HG03045 (cell line): Measurements from ENCODE around the gene CFAP46.
"Not testable (repeated sequence)": the region's sequence is repeated elsewhere in the genome, so short reads cannot be mapped to it uniquely, and the experiment has no call there.

Experiments used
- ATAC-seq: cut with Tn5 transposase; IDR thresholded peaks from one replicate; pipeline ENCODE4 v1.9.1; 2021; ENCODE audit warnings: mild to moderate bottlenecking, moderate library complexity; ENCODE audit not compliant: unreplicated experiment

CFAP46 gene

DNA sequence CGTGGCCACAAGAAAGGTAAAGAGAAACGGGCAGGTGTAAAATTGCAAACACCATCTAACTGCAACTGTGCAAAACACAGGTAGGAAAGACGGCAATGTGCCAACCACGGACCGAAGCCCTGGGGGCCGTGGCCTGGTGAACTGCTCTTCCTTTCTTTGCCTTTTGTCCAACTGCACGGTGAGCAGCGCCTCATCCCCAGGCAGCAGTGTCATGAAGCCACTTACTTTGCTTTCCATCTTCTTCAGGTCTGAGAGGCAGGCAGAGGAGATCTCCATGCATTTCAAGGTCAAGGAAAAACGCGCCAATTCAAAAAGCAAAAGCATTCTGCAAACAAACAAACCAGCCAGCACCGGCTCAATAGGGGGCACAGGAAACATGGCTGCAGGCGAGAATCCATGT, 12.9 kb downstream of the CFAP46 start:
- ATAC-seq: no peak

DNA sequence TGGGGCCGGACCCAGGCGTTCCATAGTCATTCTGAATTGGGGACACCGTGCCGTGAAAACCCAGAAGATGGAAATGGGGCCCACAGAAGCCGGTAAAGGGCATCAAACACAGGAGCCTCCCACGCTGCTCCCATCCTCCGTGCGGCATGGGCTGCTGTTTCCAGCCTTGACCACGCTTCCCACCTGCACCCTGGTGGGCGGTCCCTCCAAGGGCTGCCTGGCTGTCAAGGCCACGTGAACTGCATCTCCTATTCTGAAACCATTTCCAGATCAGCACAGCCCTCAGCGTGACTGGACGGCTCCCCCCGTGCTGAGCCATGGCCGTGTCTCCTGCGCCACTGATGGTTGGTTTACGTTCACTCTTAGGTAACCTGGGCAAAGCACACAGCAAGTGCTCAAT, 14.1 kb downstream of the CFAP46 start:
- ATAC-seq: no peak

DNA sequence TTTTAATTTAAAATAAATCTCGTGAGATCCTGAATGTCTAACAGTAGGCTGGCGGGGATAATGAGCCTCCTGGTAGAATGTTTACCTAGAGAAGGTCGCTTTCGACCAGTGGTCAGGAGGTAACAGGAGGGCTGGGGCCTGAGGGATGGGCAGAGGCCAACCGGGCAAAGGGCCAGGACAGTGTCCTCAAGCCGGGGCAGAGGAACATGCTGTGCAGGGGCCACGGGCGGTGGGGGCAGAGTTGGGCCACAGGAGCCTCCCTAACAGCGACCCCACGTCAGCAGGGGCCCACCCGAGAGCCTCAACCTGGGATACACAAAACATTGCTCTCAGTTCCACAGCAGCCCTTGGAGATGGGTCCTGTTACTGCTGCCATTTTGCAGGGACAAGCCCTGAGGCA, 14.5 kb downstream of the CFAP46 start:
- ATAC-seq: no peak

DNA sequence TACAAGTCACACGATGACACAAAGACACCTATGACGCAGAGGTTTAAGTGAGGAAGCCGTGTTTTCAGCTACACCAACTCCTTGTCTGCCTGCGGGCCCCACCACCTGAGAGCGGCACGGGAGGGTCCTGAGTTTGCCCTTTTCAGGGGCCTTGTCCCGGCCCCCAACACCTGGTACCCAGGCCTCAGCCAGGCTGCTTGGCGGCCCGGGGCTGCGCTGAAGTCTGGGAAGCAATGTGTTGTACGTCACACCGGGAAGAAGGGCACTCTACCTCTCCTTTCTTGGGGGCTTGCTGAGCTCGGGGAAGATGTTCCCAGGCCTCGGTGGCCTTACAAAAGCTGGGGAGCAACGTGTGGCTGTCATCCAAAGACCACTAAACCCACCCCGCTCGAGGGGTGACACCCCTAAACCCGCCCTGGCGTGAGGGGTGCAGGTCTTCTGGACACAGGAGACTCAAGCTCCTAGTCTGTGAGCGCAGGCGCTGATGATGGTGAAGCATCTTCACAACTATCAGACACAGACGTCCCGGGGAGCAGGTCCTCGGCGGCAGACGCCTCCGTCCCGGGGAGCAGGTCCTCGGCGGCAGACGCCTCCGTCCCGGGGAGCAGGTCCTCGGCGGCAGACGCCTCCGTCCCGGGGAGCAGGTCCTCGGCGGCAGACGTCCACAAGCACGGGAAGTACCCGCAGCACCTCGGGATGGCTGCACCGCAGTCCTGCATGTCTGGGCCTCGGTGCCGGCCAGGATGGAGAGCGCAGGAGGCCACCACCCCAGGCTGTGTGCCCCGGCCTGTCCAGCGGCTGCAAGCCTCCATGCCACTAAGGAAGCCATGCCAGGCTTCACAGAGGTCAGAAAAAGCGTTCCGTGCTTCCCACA, 15.4 kb downstream of the CFAP46 start:
- ATAC-seq: no peak

DNA sequence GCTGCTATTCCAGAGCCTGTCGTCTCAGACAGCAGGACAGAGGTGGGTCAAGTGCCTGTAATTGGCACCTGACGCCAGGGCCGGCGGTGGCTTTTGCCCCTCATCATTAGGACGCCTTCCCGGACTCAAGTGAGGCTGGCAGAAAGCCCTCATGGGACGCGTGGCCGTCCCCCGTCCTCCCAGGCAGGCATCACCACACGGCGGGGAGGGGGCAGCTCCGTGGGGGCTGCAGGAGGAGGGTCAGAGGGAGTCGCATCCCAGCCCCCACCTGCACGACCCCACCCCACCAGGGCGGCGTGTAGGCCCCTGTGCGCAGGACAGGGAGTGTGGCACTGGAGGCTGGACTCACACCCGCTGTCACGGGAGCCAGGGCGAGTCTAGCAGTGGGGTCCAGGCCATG, 16.3 kb downstream of the CFAP46 start:
- ATAC-seq: no peak

DNA sequence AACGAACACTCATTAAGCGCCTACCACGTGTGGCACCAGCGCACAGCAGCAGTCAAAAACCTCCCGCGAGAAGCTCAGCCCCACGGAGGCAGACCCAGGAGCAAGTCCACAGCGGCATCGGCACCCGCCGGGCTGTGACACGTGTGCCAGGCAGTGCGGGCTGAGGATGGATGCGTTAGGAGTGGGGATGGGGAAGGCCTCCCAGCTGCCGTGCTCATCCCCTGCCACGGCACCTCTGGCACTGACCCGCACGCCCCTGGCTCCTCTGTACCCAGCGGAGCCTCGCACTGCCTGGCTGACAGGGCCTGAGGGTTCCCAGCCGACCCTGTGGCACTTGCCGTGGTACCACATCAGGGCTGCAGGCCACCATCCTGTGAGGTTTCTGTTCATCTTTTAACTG, 16.8 kb downstream of the CFAP46 start:
- no peak for ATAC-seq

DNA sequence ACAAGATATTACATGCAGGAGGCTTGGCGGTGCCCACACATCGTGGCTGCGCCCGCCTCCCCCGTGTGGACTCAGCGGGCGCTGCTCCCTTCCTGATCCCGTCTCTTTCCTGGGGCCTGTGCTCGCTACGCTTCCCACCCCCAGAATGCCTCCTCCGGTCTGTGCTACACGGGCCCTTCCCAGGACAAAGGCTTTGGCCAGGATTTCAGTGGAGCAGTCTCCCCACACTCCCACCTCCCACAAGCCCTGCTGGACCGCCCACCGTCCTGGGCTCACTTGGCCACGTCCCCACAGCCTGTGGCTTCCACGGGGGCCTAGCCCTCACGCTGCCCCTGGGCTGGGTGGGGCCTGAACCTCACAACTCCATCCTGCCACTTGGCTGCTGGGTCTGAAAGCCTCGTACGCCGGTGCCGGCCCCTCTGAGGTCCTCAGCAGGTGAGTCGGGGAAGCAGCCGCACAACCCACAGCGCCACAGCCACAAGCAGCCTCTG, 17.3 kb downstream of the CFAP46 start:
- ATAC-seq: no peak

DNA sequence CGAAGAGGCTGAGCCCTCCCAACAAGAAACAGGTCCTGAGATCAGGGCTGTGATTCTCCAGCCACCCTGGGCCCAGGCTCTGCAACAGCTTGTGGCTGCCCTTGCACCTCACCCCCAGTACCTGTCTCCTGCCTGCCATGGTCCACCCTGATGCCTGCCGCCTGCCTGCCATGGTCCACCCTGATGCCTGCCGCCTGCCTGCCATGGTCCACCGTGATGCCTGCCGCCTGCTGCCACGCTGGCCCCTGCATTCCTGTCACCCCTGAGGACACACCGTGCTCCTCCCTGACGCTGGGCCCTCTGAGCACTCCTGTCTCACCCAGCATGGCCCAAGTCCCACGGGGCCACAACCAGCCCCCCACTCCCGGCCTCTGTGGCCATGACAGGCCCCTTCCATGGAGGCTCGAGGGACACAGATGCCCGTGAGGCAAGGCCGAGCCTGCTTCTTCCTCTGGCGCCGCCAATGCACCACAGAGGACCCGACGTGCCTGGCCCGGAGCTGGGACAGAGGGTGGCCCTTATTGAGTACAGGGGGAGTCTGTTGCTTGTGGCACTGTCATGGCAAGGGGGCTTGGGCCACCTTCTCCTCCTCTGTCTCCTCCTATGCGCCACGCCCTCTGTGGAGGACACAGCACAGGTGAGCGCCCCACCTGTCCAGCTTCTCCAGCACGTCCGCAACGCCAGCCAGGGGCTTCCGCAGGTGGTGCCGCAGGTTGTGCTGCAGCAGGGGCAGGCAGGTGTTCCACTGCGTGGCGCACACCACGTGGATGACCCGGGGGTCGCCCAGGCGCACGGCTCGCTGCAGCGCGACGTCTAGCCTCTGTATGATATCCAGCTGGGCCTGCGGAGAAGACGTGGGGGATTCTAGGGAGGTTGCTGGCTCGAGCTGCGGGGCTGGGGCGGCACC, 18.1 kb downstream of the CFAP46 start:
- ATAC-seq: no peak

DNA sequence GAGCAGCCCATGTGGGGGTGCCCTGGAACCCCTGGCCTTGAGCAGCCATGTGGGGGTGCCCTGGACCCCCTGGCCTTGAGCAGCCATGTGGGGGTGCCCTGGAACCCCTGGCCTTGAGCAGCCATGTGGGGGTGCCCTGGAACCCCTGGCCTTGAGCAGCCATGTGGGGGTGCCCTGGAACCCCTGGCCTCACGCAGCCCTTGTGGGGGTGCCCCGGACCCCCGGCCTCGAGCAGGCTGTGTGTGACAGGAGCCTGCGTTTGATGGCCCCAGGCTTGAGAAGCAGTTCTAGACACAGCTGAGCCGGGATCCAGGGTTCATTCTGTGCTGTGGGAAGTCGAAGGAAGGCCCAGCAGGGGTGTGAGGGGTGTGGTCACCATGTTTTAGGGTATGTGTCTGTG, 19.0 kb downstream of the CFAP46 start:
- not testable (repeated sequence) for ATAC-seq

DNA sequence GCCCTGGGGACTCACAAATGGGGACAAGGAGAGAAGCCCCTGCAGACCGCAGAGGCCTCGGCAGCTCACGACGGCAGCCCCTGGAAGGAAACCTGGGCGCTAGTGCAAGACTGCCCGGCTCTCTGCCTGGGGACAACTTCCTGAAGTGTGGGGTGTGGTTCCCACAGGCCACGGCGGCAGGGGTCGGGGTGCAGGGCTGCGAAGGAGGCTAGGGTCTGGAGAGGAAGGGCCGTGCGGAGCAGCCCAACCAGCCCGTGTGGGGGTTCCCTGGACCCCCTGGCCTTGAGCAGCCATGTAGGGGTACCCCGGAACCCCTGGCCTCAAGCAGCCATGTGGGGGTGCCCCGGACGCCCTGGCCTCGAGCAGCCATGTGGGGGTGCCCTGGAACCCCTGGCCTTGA, 19.5 kb downstream of the CFAP46 start:
- ATAC-seq: no peak

DNA sequence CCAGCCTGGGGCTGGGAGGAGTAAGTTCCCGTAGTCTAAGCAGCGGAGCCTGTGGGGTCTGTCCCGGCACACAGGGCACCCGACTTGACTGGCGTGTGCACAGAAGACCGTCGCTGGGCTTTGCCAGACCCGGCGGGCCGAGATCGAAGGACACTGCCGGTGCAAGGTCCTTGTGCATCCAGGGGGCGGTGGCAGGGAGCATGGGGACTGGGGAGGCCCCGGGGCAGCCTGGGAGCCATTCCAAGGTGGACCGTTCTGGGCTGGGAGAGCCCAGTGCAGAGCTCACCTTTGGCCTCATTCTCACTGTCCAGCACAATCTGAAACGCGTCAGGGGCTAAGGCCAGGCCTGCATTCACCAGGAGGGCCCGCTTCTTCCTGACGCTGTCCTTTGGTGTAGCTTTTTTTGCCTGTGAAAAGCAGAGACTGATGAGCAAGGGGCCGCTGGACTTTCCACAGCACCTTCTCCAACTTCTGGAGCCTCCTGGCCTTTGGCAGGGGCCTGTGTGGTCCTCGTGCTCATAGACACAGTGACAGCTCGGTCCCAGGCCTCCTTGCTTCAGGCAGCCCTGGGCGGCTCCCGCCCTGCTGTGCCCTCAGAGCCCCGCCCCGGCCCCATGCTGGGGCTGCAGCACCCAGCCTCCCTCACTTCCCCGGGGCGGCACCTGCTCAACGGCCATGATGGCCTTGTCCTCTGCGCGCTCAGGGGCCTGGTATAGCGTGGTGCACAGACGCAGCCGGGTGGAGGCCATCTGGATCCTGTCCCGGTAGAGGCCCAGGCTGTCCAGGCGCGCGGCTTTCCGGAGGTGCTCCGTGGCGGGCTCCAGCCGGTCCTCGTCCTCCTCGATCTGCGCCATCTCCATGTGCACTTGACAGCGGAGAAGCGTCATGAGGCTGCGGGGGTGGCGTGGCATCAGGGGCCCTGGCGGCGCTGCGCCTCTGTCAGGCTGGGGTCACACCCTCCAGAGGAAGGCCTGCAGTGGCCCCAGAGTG, 20.3 kb downstream of the CFAP46 start:
- ATAC-seq: no peak

DNA sequence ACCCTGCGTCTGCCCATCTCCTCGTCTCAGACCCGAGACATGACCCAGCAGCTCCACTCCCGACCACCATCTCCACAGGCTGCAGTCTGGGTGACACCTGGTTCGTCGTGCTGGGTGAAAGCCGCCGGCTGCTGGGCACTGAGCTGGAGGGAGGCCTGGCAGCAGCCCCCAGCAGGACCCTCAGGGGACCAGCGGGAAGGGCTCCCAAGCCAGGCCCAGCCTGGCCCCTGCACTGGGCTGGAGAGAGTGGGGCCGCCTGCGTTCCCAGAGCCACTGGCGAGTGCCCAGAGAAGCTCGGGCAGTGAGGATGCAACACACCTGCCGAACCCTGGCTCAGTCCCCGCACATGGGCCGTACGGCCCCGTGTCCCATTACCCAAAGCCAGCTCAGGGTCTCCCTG, 21.3 kb downstream of the CFAP46 start:
- no peak for ATAC-seq

DNA sequence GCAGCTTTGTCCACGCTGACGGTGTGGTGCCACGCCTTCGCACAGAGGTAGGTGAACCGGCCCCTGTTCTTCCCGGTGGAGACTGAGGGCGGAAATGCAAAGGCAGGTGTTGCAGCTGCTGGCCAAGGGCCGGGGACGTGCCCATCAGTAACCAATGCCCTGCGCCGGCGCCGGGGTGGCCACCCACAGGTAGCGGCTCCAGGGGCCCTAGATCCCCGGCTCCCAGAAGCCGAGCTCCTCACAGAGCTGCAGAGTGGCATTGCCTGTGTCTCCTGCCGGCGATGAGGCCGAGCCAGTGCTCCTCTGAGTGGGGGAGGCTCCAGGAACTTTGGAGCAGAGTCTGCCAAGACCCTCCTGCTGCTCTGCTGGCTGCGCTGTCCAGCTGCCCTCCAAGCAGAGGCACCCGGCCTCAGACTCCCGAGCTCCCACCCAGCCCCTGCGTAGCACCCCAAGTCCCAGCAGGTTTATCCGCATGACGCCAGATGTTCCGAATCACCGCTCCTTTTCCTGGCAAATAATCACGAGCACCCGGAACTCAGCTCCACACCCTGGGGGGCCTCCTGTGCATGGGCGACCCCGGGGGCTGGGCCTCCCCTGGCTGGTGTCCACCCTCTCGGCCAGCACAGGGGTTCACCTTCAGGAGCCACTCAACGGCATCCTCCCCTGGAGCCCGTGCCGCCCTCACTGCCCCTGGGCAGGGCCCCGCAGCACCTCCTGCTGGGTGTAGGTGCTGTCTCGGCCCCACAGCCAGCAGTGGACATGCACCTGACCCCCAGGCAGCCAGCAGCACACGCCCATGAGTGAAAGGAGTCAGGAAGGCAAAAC, 22.1 kb downstream of the CFAP46 start:
- no peak for ATAC-seq

DNA sequence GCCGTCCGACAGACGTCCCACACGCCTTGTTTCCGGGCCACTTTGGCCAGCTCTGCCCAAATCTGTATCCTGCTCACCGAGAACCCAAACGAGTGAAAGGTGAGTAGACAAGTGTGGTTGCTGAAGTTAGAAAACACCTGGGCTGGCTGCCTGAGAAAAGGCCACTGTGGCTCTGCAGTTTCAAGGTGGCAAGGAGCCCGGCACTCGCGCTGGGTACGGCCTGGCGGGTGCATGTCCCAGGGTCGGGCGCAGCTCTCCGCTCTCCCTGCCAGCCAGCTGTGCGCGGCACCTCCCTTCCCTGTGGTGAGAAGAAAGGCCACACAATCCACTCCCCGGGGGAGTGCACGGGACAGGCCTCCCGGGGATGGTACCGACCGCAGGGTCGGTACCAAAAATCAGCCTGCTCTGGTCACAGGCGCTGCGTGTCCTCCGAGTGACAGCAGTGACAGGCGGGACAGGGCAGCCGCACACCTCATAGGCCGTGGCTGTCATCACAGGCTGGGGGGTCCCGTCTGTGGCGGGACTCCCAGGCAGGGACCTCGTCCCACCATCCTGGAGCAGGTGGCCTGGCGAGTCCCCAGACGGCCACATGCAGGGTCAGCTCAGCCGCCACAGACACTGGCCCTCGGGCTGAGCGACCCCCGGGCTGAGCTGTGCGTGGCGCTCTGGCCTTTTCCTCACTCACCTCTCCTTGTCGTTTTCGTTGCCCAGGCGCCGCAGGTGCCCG, 22.8 kb downstream of the CFAP46 start:
- no peak for ATAC-seq

DNA sequence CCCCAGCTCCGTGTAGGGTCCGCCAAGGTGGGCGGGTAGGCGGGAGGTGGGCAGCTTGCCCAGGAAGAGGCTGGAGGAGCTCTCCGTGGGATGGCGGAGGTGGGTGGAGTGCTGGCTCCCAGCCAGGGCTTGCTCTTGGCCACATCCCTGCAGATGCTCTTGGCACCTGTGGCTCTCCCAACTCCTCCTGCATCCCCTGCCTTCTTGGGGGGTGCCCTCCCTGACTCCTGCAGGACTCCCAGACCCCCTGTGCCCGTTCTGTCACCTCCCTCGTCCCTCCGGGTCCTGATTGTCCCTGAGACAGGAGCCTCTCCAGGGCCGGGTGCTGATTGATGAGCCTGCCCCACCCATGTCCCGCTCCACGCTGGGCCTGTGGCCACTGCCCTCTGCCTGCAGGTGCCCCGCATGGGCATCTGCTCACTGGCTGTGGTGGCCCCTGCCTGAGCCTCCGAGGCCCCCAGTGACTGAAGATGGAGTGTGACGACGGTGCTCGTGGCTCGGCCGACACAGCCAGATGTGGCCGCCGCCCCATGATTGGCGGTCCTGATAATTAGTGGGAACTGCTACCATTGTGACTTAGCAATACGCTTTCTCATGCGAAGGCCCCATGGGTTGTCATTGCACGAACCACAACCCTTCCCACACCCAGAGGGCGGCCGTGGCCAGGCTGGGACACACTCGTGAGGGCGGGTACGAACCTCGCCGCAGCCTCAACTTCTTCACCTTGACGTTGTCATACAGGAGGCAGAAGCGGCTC, 23.6 kb downstream of the CFAP46 start:
- no peak for ATAC-seq

DNA sequence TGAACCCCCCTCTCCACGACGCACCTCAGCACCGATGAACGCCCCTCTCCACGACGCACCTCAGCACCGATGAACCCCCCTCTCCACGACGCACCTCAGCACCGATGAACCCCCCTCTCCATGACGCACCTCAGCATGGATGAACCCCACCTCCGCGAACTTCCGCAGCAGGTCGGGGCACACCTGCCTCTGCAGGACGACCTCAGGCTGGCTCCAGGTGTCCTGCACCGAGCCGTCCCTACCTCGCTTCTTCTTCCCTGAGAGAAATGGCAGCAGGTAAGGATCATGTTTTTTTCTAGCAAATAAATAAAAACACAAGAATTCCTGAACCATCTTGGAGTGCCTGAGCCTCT, 24.1 kb downstream of the CFAP46 start:
- ATAC-seq: no peak

DNA sequence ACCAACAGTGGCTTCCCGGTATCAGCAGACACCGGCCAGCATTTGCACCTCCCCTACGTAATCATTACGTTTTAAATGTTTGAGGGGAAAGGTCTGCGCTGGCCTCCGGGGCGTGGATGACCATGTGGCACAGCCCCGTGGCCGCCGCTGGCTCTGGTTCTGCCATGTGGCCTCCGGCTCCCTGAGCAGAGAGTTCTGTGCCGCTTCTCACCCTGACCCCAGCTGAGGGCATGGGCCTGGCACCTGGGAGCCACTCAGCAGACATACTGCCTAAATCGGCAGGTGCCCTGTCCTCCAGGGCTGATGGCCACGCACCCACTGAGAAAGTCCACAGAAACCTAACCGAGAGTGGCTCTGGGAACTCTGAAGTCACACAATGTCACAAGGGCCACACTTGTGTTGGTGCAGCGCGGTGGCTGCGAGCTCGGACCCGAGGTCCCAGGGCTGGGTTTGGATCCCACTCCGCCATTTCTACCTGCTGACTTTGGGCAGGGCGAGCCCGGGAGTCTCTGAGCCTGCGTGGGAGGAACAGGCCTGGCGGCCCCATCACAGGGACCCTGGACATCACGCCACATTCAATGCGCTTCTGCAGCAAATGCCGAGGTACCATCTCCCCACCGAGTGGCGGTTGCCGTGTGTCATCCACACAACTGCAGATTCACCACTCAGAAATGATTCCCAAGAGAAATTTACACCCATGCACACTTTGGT, 25.3 kb downstream of the CFAP46 start:
- ATAC-seq: no peak

DNA sequence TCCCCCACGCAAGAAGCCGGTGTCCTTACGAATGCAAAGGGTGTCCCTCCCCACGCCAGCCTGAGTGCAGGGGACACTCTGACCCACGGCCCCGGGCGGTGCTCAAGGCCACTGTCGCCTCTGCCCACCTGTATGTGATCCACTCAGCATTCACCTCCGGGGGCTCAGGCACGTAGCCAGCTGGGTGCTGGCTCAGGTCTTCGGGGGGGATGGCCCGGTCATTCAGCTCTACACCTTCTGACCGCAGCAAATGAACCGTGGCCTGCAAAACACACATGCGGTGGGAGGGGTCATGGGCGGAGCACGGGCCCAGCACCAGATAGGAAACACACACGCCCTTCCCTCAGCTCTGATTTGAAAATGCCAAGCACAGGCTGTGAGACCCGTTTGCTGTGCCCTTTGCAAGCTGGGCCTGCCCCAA, 25.9 kb downstream of the CFAP46 start:
- ATAC-seq: no peak
